CD4-positive, alpha-beta T cell treated with Interleukin-6 at 100 ng/mL for 8 hours (primary cell): ENCODE data around the gene OSTN.
"Not testable (repeated sequence)": the region's sequence is repeated elsewhere in the genome, so short reads cannot be mapped to it uniquely, and the experiment has no call there.

Experiments
- DNase-seq: peaks from one replicate; pipeline ENCODE4 v3.0.0-alpha.2; 2020; ENCODE audit warnings: mixed read lengths, low spot score

OSTN gene

DNA sequence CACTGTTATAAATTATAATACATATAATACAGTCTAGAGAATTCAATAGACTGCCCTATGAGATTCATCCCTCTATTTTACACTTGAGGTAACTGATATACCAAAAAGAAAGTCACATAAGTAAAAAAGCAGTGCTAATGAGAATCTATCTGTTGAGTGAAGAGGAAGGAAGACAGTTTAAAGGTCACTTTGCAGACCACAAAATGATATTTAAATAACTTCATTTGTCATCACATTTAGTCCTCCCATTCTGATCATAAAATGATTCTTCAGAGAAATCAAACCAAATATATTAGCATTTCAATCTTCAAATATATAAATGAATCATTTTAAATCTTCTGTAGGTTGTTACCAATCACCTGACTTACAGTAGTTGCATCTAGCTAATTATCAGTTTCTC, 69.7 kb downstream of the OSTN start:
- DNase-seq, result no peak

DNA sequence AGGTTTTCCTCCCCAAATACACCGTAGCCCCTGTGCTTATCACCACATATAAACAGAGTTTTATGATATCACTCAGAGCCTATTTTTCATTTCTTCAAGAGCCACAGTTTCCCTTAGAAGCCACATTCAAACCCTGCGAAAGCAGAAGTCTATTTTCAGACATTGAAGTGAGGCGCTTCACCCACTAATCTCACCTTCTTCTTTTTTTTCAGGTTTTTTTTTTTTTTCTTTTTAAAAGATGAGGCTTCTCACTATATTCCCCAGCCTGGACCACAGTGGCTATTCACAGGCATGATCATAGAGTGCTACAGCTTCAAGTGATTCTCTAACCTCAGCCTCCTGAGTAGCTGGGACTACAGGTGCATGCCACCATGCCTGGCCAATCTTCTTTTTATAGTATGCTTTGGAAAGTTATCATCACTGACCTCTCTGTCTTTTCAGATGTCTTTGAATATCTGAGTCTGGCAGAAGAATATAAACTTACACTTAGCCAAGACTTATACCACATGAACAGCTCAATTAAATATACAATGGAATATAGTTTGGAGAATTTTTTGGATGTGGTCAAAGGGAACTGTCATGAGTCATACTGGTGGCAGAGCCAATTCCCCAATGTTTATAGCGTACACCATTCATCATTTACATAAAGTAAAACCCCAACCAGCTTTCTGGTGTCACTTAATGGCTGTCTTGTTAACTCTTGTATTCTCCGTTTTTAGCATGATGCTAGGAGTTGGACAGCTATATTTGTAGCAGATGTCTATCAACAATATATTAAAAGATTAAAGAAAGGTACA, 70.4 kb downstream of the OSTN start:
- DNase-seq, result no peak

DNA sequence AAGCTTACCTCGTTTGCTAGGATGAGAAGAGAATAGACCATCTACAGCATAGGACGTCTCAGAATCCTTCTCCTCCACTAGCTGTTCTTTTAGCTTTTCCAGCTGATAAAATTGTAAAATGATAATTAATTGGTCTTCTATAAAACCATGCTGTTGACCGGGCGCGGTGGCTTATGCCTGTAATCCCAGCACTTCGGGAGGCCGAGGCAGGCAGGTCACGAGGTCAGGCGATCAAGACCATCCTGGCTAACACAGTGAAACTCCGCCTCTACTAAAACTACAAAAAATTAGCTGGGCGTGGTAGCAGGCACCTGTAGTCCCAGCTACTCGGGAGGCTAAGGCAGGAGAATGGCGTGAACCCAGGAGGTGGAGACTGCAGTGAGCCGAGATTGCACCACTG, 76.2 kb downstream of the OSTN start:
- DNase-seq, result not testable (repeated sequence)

DNA sequence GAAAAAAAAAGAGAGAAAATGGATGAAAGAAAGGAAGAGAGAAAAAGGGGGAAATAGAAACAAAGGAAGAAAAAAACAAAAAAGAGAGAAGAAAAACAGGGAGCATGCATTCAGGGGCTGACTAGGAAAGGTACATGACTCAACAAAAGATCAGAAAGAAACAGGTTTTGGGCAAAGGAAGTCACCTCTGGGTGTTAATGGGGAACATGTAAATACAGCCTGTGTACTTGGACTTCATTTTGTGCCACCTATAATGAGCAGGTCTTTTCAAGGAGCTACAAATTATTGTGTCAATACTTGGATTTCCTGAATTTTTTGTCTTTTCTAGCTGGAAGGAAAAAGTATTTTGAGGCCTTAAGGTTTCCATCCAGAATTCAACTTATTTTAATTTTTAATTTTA, 76.7 kb downstream of the OSTN start:
- DNase-seq, result no peak

DNA sequence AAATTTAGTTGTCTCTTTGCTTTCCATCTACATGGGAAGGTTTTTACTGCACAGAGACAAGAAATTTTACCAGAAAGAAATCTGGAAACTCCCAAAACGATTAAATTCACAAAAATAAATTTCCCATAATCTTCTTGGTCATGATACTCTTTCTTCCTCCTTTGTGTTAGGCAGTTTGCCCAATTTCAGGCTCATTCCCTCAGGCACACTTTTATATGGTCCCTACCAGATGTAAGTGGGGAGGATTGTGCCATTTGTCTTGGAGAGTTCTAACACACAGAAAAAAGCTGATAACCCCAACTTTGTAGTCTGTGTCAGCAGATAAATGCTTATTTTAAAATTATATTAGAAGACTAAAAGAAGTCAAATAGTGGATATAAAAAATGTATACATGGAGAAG, 81.1 kb downstream of the OSTN start:
- no peak for DNase-seq

DNA sequence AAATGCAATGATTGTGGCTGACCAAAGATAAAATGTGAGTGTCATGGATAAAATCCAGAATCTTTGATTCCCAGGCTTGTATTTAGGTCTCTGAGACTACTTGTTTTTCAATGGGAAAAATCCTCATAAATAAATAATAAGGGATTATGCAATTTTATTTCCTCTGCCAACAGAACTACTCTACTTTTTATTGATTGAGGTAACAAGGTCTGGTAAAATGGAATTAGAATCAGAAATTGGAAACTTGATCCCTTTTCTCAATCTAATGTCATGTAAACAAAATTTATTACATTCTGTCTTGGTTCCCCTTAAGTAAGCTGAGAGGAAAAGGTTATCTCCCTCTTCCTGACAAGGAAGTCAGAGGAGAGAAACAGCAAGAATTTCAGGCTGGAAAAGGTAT, 81.8 kb downstream of the OSTN start:
- no peak for DNase-seq

DNA sequence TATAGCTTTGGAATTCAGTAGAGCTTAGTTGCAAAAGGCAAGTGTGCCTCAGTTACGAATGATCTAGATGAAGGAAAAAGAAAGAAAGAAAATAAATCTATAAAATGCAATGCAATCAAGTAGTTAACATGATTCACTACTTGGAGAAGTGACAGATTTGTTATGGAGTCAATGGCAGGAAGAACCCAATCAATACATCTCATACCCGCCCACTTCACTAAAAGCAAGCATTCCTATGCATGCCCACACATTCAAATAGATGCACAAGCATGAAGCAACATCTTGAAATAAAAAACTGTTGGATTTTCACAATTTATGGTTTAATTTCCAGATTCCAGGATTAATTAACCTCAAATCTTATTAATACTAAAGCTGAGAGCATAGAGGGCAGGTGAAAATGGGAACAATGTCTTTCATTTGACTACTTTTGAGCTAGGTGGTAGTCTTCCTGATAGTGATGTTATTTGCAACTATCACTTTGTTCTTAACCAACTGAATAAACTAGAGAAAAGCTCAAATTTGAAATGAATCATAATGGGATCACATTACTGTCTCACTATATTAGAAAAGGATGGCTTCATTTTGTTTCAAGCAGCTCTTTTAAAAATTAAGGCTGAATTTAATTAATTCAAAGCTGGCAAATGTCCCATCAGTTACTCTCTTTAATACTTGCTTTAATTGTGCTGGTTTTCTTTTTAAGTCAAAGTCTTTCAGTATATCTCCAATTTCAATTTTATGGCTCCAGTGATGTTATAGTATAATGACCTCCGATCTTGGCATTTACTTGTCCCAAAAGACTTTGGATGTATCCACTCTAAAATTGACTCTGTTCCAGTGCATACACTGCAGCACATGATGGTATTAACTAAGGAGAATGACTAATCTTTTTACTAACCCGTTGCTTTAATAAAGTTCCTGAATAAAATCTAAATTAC, 83.5 kb downstream of the OSTN start:
- no peak for DNase-seq

DNA sequence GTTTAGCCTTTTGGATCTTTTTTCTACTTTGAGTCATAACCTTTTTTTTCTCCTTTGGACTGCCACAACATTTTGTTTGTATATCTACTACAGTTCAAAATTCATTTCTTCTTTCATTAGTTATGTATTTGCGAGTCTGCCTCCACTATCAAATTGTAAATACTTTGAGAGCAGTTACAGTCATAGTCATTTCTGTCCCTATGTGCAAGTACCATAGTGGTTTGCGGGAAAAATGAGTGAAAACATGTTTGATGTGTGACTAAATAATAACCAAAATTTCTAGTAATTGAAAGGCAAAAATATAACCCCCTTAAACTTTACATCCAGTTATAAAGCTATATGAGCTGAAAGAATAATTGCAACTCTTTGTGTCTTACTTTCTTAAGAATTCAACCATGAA, 84.4 kb downstream of the OSTN start:
- DNase-seq, result no peak

DNA sequence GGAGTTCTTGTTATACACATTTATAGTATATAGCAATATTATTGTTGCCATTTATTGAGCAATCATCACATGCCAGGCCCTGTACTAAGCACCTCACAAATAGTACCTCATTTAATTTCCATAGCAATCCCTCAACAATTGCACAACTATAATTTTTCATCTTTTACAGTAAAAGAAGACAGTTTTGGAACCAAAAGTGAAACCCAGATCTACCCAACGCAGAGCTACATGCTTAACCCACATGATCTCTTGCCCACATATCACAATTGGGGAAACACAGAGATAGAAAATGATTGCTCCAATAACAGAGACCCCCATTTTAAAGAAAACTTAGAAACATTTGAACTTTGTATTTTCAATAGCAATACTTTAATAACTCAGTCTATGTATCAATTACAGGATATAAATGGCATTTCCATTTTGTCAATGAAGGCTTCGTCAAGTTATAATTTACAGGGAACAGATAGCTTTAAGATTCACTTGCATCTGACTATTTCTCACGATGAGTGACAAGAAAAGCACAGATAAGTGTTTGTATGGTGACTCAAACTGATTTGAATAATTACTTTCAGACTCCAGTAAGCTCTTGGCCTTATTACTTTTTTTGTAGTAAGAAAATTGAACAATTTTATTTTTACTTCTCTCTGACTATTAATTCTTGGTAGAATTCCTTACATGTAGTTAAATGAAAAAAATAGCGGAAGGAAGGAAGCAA, 91.4 kb downstream of the OSTN start:
- peak; percentile 1 for DNase-seq

DNA sequence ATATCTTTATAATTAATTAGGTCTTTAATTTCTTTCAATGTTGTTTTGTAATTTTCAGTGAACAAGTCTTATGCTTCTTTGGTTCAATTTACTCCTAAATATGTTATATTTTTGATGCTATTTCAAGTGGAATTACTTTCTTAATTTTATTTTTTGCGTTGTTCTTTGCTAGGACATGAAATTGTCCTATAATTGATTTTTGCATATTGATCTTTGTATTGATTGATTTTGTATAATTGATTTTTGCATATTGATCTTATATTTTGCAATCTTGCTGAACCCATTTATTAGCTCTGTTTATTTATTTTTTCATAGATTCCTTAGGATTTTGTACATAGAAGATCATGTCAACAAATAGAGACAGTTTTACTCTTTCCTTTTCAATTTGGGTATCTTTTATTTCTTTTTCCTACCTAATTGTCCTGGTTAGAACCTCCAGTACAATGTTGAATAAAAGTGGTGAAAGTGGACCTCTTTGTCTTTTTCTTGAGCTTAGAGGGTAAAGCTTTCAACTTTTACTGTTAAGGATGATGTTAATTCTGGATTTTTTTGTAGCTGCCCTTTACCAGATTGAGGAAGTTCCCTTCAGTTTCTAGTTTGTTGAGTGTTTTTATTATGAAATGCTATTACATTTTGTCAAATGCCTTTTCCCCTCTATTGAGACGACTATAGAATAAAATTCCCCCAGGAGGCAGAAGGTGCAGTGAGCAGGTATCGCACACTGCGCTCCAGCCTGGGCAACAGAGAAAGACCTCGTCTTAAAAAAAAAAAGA, 93.4 kb downstream of the OSTN start:
- no peak for DNase-seq

DNA sequence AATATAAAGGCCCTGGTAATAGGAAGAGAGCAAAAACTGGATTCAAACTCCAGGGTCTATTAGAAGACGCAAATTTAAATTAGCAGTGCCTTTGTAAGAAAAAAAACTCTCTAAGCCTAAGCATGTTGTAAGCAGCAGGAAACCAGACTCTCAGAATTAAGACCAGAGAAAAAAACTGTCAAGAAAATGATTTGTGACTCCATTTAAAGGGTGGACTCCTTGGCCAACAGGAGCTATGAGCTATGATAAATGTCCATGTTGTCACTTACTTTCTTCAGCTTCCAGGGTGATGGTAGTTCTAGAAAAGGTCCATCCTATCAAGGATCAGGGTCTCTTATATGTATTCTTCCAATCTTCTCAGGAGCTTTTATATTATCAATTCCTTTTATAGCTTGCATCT, 95.2 kb downstream of the OSTN start:
- DNase-seq, result no peak

DNA sequence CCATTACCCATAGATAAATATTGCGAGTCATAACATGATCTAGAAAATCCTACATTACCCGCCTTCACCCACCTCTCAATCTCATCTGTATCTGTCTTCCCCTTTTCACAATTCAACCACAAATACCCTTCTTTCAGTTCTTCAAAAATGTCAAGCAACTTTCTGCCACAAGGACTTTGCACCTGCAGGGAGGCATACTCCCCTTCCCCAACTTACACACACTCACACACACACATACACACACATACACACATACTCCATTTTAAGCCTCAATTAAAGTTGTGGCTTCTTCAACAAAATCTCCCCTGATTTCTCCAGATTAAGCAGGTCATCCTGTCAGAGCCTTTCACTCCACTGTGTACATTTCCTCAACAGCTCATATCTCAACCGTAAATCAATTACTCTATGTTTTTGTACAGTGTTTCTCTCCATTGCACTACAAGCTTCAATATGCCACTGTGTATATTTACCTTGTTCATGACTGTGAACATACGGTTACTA, 97.0 kb downstream of the OSTN start:
- no peak for DNase-seq

DNA sequence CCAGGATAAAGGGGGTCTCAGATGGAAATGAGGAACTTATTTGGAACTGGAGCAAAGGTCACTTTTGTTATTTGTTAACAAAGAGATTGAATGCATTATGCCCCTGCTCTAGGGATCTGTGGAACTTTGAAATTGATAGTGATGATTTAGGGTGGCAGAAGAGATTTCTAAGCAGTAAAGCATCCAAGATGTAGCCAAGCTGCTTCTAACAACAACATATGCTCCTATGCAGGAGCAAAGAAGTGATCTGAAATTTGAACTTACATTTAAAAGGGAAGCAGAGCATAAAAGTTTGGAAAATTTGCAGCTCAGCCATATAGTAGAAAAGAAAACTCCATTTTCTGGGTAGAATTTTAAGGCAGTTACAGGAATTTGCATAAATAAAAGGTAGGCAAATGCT, 99.8 kb downstream of the OSTN start:
- no peak for DNase-seq

DNA sequence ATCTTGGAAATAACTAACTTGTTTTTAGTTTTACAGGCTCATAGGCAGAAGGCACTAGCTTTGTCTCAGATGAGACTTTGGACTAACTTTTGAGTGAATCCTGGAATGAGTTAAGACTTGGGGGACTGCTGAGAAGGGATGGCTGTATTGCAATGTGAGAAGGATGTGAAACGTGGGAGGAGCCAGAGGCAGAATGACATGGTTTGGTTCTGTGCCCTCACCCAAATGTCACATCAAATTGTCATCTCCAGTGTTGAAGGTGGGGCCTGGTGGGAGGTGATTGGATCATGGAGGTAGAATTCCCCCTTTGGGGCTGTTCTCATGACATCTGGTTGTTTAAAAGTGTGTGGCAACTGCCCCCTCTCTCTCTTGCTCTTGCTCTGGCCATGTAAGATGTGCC, 101.4 kb downstream of the OSTN start:
- no peak for DNase-seq

DNA sequence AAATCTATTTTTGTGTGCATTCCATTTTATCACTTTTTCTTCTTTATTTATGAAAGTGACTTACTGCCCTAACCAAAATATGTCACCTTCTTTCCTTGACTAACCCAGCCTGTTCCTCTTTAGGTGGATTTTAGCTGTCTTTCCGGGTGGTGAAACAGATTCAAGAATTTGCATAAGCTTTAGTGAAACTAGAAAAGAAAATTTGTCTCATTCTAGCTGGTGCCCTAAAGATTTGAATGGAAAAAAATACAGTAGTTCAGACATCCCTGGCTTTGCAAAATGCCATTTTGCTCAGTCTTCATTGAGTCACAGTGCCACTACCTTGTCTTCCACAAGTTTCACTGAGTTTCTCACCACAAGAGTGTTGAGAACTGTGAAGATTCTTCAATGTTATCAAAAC, 102.0 kb downstream of the OSTN start:
- DNase-seq, result no peak

DNA sequence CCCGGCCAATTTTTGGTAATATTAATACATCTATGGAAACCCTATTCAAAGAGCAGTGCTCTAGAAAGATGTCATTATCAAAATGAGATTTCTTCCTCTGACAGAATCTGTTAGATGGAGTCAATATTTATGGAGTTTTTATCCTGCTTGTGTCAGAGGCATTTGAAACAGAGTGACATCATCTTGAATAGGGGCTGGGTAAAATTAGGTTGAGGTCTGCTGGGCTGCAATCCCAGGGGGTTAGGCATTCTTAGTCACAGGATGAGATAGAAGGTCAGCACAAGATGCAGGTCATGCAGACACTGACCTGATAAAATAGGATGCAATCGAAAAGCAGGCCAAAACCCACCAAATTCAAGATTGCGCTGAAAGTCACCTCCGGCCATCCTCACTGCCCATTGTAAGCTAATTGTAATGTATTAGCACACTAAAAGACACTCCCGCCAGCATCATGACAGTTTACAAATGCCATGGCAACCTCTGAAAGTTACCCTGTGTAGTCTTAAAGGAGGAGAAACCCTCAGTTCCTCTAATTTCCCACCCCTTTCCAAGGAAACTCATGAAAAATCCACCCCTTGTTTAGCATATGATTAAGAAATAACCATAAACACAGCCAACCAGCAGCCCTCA, 102.9 kb downstream of the OSTN start:
- DNase-seq, result no peak

DNA sequence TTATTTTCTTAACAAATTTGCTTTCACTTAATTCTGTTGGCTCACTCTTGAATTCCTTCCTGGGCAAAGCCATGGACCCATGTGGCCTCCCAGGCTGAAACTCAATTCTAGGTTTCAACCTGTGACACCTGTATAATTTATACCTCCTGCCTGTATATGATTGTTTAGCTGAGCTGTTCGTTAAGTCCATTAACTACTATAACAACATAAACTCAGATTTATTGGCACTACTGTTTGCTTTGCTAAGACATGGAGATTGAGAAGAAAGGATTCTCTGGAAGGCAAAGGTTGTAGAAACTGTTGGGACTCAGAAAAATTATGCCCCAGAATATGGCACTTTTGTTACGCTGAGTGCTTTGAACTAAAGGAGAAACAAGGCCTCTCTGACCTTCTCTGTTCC, 103.4 kb downstream of the OSTN start:
- DNase-seq, result no peak

DNA sequence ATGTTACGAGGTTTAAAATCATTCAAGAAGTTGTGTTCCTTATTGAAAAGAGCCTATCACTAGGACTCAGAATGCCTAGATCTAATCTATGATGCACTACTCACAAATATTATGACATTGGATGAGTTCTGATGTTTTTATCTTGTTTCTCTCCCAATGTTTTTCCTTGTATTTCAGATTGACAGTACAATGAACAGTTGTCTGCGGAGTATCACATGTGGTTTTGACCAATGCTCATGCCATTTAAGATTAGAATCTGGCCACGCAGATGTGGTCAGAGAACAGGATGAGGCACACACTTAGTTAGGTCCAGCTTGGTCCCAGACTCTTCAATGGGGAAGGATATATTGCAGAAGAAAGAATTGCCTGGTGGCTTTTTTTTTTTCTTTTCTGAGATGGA, 104.6 kb downstream of the OSTN start:
- no peak for DNase-seq

DNA sequence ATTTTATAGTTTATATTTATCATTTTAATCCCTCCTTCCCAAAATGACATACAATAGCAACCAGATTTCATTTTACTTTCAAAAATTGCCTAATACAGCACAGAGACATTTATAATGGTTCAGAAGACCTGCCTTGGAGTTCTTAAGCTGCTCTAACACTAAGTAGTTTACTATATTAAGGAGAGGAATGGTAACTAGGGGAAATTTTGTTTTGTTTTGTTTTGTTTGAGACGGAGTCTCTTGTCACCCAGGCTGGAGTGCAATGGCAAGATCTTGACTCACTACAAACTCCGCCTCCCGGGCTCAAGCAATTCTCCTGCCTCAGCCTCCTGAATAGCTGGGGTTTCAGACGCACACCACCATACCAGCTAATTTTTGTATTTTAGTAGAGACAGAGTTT, 107.4 kb downstream of the OSTN start:
- DNase-seq, result no peak

DNA sequence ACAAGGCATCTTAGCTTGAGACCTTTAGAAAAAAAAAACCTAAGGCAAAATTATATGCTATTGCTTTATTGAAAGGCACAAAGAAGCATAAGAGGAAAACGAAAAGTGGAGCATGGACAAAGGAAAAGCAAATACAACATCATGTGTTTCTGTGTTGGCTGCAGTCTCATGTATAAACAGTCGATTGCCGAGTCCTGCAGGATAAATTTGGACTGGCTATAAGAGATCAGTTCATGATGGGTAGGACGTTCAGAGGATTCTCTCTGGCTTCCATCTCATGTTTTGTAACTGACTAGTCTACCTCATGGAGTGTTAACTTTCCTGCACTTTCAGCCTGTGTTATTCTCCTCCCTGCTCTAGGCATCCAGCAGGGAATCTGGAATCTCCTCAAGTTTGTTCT, 108.3 kb downstream of the OSTN start:
- DNase-seq, result no peak

DNA sequence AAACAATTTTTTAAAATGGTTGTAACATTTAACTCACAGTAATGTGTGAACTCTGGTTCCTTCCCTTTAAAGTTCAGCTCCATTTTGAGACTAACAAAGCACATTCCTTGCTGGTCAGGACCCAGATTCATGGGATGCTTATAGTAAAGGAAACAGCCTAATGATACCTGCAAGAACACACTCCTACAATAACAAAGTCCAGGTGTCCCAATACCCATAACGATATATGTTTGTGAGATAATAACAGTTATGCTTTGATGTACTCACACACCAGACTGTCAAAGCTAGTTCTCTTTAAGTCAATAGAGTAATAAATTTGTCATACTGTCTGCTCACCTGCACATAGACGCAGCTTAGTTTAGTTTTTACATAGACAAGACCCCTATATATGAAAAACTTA, 114.3 kb downstream of the OSTN start:
- no peak for DNase-seq
